ENCODE data around the gene IL1RAPL2. TPM values are rescaled to one million over a fixed set of nuclear protein-coding genes. Genes with fewer than 3 reads are reported as not detected.
"Not testable (repeated sequence)": the region's sequence is repeated elsewhere in the genome, so short reads cannot be mapped to it uniquely, and the experiment has no call there.

The IL1RAPL2 gene
- total RNA-seq, 1 donor from 2014 or later: not detected

GRCh38 chrX:104968241-104968640 is 402.2 kb downstream of the IL1RAPL2 start:
- no peak for DNase-seq (ENCODE audit: low spot score)
- intact Hi-C loops (cut with DNase I): no loop called here

- intact Hi-C loops (cut with DNase I): no loop called here
Measured at GRCh38 chrX:104972737-104973136, 406.7 kb downstream of the IL1RAPL2 start.

GRCh38 chrX:104987063-104987462 is 421.1 kb downstream of the IL1RAPL2 start:
- intact Hi-C loops (cut with DNase I): no loop called here
- no peak for DNase-seq (ENCODE audit: low spot score)

More at GRCh38 chrX:104972737-104973136, 406.7 kb downstream of the IL1RAPL2 start:
- no peak for DNase-seq (ENCODE audit: low spot score)

- intact Hi-C loops (cut with DNase I): no loop called here
- no peak for DNase-seq (ENCODE audit: low spot score)
Measured at GRCh38 chrX:104988038-104988437, 422.0 kb downstream of the IL1RAPL2 start.

GRCh38 chrX:104995546-104995945 is 429.5 kb downstream of the IL1RAPL2 start:
- no peak for DNase-seq (ENCODE audit: low spot score)
- intact Hi-C loops (cut with DNase I): no loop called here

- DNase-seq (ENCODE audit: low spot score): no peak
- intact Hi-C loops (cut with DNase I): no loop called here
Measured at GRCh38 chrX:105006103-105006502, 440.1 kb downstream of the IL1RAPL2 start.

- intact Hi-C loops (cut with DNase I): no loop called here
Measured at GRCh38 chrX:105006996-105007395, 441.0 kb downstream of the IL1RAPL2 start.

GRCh38 chrX:105013719-105014118 is 447.7 kb downstream of the IL1RAPL2 start:
- intact Hi-C loops (cut with DNase I): no loop called here
- no peak for DNase-seq (ENCODE audit: low spot score)

More at GRCh38 chrX:105006996-105007395, 441.0 kb downstream of the IL1RAPL2 start:
- no peak for DNase-seq (ENCODE audit: low spot score)

- intact Hi-C loops (cut with DNase I): no loop called here
- DNase-seq (ENCODE audit: low spot score): no peak
Measured at GRCh38 chrX:105017641-105018040, 451.6 kb downstream of the IL1RAPL2 start.

GRCh38 chrX:105018865-105019264 is 452.9 kb downstream of the IL1RAPL2 start:
- DNase-seq (ENCODE audit: low spot score): no peak
- intact Hi-C loops (cut with DNase I): no loop called here

- intact Hi-C loops (cut with DNase I); DNase-seq (ENCODE audit: low spot score): not testable (repeated sequence)
Measured at GRCh38 chrX:105028962-105029361, 463.0 kb downstream of the IL1RAPL2 start.

- intact Hi-C loops (cut with DNase I): no loop called here
- no peak for DNase-seq (ENCODE audit: low spot score)
Measured at GRCh38 chrX:105038672-105039328, 472.8 kb downstream of the IL1RAPL2 start.

GRCh38 chrX:105050921-105051320 is 484.9 kb downstream of the IL1RAPL2 start:
- no peak for DNase-seq (ENCODE audit: low spot score)
- intact Hi-C loops (cut with DNase I): no loop called here

- no peak for DNase-seq (ENCODE audit: low spot score)
- intact Hi-C loops (cut with DNase I): no loop called here
Measured at GRCh38 chrX:105051364-105051763, 485.4 kb downstream of the IL1RAPL2 start.

- intact Hi-C loops (cut with DNase I): no loop called here
Measured at GRCh38 chrX:105052926-105053325, 486.9 kb downstream of the IL1RAPL2 start.

GRCh38 chrX:105063743-105064142 is 497.7 kb downstream of the IL1RAPL2 start:
- intact Hi-C loops (cut with DNase I): no loop called here
- DNase-seq (ENCODE audit: low spot score): no peak

More at GRCh38 chrX:105052926-105053325, 486.9 kb downstream of the IL1RAPL2 start:
- no peak for DNase-seq (ENCODE audit: low spot score)

GRCh38 chrX:105098201-105098600 is 532.2 kb downstream of the IL1RAPL2 start:
- intact Hi-C loops (cut with DNase I): no loop called here
- DNase-seq (ENCODE audit: low spot score): no peak

- DNase-seq (ENCODE audit: low spot score): no peak
- intact Hi-C loops (cut with DNase I): no loop called here
Measured at GRCh38 chrX:105098812-105099211, 532.8 kb downstream of the IL1RAPL2 start.

- no peak for DNase-seq (ENCODE audit: low spot score)
Measured at GRCh38 chrX:105101378-105101777, 535.4 kb downstream of the IL1RAPL2 start.

GRCh38 chrX:105109936-105110335 is 543.9 kb downstream of the IL1RAPL2 start:
- no peak for DNase-seq (ENCODE audit: low spot score)
- intact Hi-C loops (cut with DNase I): no loop called here

More at GRCh38 chrX:105101378-105101777, 535.4 kb downstream of the IL1RAPL2 start:
- intact Hi-C loops (cut with DNase I): no loop called here

GRCh38 chrX:105114554-105115130 is 548.6 kb downstream of the IL1RAPL2 start:
- intact Hi-C loops (cut with DNase I): no loop called here
- no peak for DNase-seq (ENCODE audit: low spot score)

Measured in cardiac septum (tissue), 1 donor.